Thymus (tissue), 11 donors: ENCODE data around the gene HOXC5. TPM values are rescaled to one million over a fixed set of nuclear protein-coding genes. Genes with fewer than 3 reads are reported as not detected.
A peak's percentile ranks its signal among the peaks of the same experiment; 100 is the strongest.

Experiments used
- DNase-seq, 9 donors: peaks; one replicate each; pipeline ENCODE4 v3.0.0-alpha.2; 2013; ENCODE audit warnings: low spot score in 9 of 9, low read depth in 6 of 9, missing footprints in 1 of 9
- H3K27ac ChIP-seq, 2 donors: one replicate each; pipeline ENCODE4 v1.5.1; 2013; ENCODE audit warnings: control low read depth in 1 of 2, low read depth in 1 of 2, low read length in 1 of 2, mild to moderate bottlenecking in 1 of 2, moderate library complexity in 1 of 2
- H3K27me3 ChIP-seq, 2 donors: one replicate each; pipeline ENCODE4 v1.5.1; 2013; ENCODE audit warnings: low read length in 1 of 2; ENCODE audit not compliant: control insufficient read depth in 2 of 2, insufficient read depth in 1 of 2
- H3K36me3 ChIP-seq, 2 donors: one replicate each; pipeline ENCODE4 v1.5.1; 2013; ENCODE audit warnings: low read length in 1 of 2, mild to moderate bottlenecking in 1 of 2, moderate library complexity in 1 of 2; ENCODE audit not compliant: control insufficient read depth in 2 of 2, insufficient read depth in 2 of 2
- H3K4me1 ChIP-seq, 2 donors: one replicate each; pipeline ENCODE4 v1.5.1; 2013; ENCODE audit warnings: low read length in 2 of 2; ENCODE audit not compliant: control insufficient read depth in 2 of 2, insufficient read depth in 2 of 2
- H3K4me3 ChIP-seq, 2 donors: one replicate each; pipeline ENCODE4 v1.5.1; 2013; ENCODE audit warnings: low read length in 2 of 2, control low read depth in 1 of 2, mild to moderate bottlenecking in 1 of 2
- H3K9me3 ChIP-seq, 2 donors: one replicate each; pipeline ENCODE4 v1.5.1; 2013; ENCODE audit warnings: low read length in 1 of 2, mild to moderate bottlenecking in 1 of 2; ENCODE audit not compliant: control insufficient read depth in 2 of 2, insufficient read depth in 1 of 2
- WGBS: extraction: QIAGEN DNeasy Blood & Tissue Kit; methylation state at CpG from one replicate; pipeline ENCODE4 v1.1.7; 2013; 5-methylcytosine and 5-hydroxymethylcytosine counted together
- polyA plus RNA-seq: library from polyadenylated mRNA; stranded (reverse); fragments of 200-250 nt; gene quantifications from one replicate; pipeline ENCODE4 v1.2.3, GENCODE V29; 2013
- total RNA-seq: library from RNA; stranded (reverse); fragments of 120-200 nt; gene quantifications from one replicate; pipeline ENCODE4 v1.2.4, GENCODE V29; 2013
- donor health status: healthy.

Gene HOXC5
- total and polyA plus RNA-seq, 2 donors: 0.05 TPM; not detected in 1

DNA sequence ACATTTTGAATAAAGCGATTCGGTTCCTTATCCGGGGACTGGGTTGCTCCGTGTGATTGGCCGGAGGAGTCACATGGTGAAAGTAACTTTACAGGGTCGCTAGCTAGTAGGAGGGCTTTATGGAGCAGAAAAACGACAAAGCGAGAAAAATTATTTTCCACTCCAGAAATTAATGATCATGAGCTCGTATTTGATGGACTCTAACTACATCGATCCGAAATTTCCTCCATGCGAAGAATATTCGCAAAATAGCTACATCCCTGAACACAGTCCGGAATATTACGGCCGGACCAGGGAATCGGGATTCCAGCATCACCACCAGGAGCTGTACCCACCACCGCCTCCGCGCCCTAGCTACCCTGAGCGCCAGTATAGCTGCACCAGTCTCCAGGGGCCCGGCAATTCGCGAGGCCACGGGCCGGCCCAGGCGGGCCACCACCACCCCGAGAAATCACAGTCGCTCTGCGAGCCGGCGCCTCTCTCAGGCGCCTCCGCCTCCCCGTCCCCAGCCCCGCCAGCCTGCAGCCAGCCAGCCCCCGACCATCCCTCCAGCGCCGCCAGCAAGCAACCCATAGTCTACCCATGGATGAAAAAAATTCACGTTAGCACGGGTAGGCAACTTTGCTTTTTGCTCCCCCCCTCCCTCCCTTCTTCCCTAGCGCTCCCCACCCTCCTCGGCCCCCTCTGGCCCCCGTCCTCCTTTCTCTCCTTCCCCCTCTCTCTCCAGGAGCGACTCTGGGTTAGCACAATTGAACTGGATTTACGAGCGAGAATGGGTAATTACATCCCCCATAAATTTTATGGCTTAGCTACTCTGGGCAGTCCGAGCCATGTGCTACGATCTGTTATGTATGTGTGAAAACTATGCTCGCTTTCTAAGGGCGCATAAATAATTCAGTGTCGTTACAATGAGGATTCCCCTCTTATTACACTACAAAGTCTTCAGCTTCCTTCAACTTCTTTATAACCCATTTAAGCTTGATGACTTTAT is 21.2 kb downstream of the HOXC5 start, which contains the start of gene HOXC4:
HOXC4 (plus strand) TSS at position 85 of the 991 bp plus-strand sequence; CDS start at position 173, 88 bp downstream.
- Histone ChIP-seq H3K36me3 (no peaks in the 10 kb centered on the region), H3K4me1 (peaks cover 0 to 6% of the 10 kb centered on the region in 2 donors), H3K4me3 (peak within 1 kb of the TSS; percentile 9 to 18), H3K27ac (no peak within 1 kb of the TSS), H3K9me3 (no peaks in the 10 kb centered on the region), H3K27me3 (peaks cover 82 to 99% of the 10 kb centered on the region in 2 donors)
- no peak for DNase-seq
- 8% methylated on average over 52 of the region's 52 CpGs for WGBS

DNA sequence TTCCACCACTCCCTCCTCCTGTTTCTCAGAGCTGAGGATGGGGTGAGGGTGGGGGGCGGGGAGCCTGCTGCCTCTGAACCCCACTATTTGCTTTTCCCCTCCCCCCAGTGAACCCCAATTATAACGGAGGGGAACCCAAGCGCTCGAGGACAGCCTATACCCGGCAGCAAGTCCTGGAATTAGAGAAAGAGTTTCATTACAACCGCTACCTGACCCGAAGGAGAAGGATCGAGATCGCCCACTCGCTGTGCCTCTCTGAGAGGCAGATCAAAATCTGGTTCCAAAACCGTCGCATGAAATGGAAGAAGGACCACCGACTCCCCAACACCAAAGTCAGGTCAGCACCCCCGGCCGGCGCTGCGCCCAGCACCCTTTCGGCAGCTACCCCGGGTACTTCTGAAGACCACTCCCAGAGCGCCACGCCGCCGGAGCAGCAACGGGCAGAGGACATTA is 21.9 kb downstream of the HOXC5 start:
- Histone ChIP-seq H3K4me3 (no peak overlapping the region), H3K27ac (no peak overlapping the region), H3K36me3 (no peaks in the 10 kb centered on the region), H3K9me3 (no peaks in the 10 kb centered on the region), H3K4me1 (peaks cover 0 to 6% of the 10 kb centered on the region in 2 donors), H3K27me3 (peaks cover 85 to 99% of the 10 kb centered on the region in 2 donors)
- DNase-seq: no peak
- 19% methylated on average over 24 of the region's 24 CpGs for WGBS

DNA sequence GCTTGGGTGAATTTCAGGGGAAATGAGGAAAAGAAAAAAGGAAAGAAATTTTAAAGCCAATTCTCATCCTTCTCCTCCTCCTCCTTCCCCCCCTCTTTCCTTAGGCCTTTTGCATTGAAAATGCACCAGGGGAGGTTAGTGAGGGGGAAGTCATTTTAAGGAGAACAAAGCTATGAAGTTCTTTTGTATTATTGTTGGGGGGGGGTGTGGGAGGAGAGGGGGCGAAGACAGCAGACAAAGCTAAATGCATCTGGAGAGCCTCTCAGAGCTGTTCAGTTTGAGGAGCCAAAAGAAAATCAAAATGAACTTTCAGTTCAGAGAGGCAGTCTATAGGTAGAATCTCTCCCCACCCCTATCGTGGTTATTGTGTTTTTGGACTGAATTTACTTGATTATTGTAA is 22.7 kb downstream of the HOXC5 start:
- DNase-seq: no peak
- Histone ChIP-seq H3K9me3 (peaks cover 0 to 4% of the 10 kb centered on the region in 2 donors), H3K27ac (no peak overlapping the region), H3K36me3 (no peaks in the 10 kb centered on the region), H3K4me3 (no peak overlapping the region), H3K27me3 (peaks cover 86 to 99% of the 10 kb centered on the region in 2 donors), H3K4me1 (peaks cover 0 to 6% of the 10 kb centered on the region in 2 donors)
- WGBS: 67% methylated on average over 2 of the region's 2 CpGs

DNA sequence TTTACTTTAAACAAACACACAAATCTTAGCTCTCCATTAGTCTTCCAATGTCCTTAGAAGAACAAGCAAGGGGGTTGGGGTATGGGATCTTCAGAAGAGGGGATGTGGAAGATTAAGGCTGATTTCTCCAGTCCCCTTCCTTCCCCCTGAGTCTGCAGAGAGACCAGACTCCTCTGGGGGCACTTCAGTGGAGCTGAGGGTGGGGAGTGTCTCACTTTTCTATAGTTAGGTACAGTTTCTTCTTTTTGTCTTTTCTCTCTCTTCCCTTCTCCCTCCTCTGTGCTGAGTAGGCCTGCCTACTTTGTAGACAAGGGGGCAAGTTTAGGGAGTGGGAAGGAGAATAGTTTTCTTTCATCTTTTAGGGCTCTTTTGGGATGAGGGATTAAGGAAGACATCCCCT is 23.3 kb downstream of the HOXC5 start:
- Histone ChIP-seq H3K4me1 (peaks cover 0 to 6% of the 10 kb centered on the region in 2 donors), H3K4me3 (no peak overlapping the region), H3K27ac (no peak overlapping the region), H3K9me3 (peaks cover 0 to 4% of the 10 kb centered on the region in 2 donors), H3K27me3 (peaks cover 86 to 99% of the 10 kb centered on the region in 2 donors), H3K36me3 (no peaks in the 10 kb centered on the region)
- DNase-seq: no peak

DNA sequence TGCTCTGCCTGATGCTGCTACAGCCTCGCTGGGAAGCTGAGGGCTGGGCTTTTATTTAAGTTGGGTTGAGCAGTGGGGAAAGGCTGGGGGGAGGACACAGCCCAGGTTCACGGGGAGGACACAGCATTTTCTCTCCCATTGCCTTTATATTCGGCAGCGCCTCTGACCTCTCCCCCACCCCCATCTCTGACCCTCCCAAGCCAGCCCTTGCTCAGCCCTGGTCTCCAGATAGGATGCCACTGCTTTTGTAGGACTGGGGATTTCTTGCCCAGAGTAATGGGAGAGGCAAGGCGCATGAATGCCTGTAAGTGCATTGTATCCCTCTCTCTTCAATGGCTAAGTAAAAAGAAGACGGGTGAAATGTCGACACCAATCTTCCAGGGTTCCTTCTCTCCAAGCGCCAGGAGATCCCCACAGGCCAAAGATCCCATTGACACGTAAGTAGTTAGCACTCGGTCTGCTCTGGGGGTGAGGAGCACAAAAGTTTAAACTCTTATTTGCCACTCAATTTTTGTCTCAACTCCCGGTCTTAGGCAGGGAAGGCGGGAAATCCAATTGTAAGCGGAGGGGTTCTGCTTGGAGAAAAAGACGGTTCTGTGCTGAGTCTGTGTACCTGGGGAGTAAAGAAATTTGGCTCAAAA is 25.4 kb downstream of the HOXC5 start:
- WGBS: 43% methylated on average over 14 of the region's 14 CpGs
- DNase-seq: no peak
- no peak overlapping the region for H3K4me3 ChIP-seq
- H3K4me1 ChIP-seq: peaks cover 0 to 1% of the 10 kb centered on the region in 2 donors
- peaks cover 87 to 97% of the 10 kb centered on the region in 2 donors for H3K27me3 ChIP-seq
- peaks cover 0 to 4% of the 10 kb centered on the region in 2 donors for H3K9me3 ChIP-seq
- no peaks in the 10 kb centered on the region for H3K36me3 ChIP-seq
- no peak overlapping the region for H3K27ac ChIP-seq

- Histone ChIP-seq H3K4me1 (no peaks in the 10 kb centered on the region), H3K27ac (no peak overlapping the region), H3K4me3 (no peak overlapping the region), H3K36me3 (no peaks in the 10 kb centered on the region), H3K9me3 (peaks cover 0 to 4% of the 10 kb centered on the region in 2 donors), H3K27me3 (peaks cover 78 to 93% of the 10 kb centered on the region in 2 donors)
- WGBS: 28% methylated on average over 7 of the region's 7 CpGs
- no peak for DNase-seq
These were observed 26.8 kb downstream of the HOXC5 start for GRCh38 chr12:54059668-54060067.

DNA sequence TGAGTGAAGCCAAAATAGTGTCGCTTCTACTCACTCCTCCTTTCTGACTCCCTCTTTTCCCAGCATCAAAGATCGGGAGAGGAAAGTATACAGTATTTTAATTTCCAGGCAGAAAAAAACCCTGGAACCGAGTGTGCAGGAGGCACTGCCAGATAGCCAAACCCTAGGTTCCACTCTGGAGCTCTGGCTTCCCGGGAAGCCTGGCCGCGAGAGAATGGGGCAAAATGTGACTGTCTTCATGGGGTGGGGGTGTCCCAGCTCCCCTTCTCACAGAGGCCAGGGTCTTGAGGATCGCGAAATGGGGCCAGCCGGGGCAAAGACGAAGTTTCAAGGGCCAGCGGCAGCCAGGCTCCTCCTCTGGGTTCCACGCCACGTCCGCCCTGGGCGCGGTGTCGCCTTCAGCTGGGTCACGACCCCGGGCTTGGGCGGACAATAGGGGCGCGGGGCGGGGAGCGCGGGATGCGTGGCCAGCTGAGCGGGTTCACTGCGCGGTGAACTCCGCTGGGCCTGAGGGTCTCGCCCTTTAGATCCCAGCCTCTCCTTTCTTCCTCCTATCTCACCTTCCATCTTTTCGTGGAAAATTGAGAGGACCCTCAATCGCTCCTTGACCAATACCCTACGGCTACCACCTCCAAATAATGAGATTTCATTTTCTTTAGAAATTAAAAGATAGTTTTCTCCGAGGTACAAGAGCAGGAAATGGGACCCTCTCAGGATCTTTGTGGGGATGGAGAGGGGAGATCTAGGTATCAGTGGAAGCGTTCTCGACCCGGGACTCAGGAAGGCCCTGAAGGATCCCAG is 27.5 kb downstream of the HOXC5 start:
- peaks cover 0 to 4% of the 10 kb centered on the region in 2 donors for H3K9me3 ChIP-seq
- H3K27me3 ChIP-seq: peaks cover 71 to 89% of the 10 kb centered on the region in 2 donors
- DNase-seq: no peak
- H3K27ac ChIP-seq: no peak overlapping the region
- WGBS: 21% methylated on average over 38 of the region's 38 CpGs
- no peaks in the 10 kb centered on the region for H3K36me3 ChIP-seq
- H3K4me3 ChIP-seq: no peak overlapping the region
- H3K4me1 ChIP-seq: no peaks in the 10 kb centered on the region

DNA sequence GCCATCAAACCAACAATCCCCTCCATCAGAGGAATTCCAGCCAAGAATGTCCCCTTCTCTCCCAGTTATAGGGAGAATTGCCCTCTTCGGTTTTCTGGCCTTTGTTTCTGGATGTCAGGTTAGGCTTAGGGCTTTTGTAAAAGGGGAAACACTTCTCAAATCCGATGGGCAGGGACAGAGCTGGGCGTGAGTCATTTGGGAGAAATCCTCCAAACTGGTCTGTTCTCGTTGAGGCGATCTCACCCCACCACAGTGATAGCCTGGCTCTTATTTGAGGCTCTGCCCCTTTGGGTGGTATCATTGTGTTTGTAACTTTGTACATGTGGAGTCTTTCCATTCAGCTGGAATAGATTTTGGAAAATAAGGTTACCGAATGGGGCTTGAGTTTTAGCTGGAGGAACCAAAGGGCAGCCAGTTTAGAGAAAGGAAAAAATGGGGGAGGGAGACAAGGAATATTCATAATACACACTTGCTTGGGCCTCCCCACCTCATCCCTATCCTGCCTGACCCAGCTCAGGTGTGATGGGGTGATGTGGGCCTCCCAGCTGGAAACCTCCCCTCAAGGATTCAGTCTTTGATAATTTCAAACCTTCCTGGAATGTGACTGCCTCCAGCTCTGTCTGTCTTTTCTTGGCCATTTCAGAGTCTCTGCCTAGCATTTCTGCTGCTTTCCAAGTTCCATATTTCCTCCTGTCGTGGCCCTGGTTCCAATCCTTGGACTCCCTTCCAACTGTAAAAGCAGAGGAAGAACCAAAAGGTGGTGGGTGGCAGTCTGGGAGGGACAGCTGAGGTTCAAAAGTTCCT is 28.3 kb downstream of the HOXC5 start:
- peaks cover 67 to 89% of the 10 kb centered on the region in 2 donors for H3K27me3 ChIP-seq
- peaks cover 0 to 4% of the 10 kb centered on the region in 2 donors for H3K9me3 ChIP-seq
- no peaks in the 10 kb centered on the region for H3K36me3 ChIP-seq
- DNase-seq: no peak
- H3K4me3 ChIP-seq: no peak overlapping the region
- H3K27ac ChIP-seq: no peak overlapping the region
- H3K4me1 ChIP-seq: no peaks in the 10 kb centered on the region
- 45% methylated on average over 7 of the region's 7 CpGs for WGBS
